Activated CD4-positive, alpha-beta T cell treated with anti-CD3 and anti-CD28 coated beads, Interleukin-2, amount 50 U/mL, for 48 hours (primary cell): ENCODE measurements around the gene PAPPA2.
"Not testable (repeated sequence)": the region's sequence is repeated elsewhere in the genome, so short reads cannot be mapped to it uniquely, and the experiment has no call there.

Experiments
- DNase-seq, 2 experiments: peaks; one replicate each; pipeline ENCODE4 v3.0.0-alpha.2; 2020

The PAPPA2 gene

GRCh38 chr1:176612791-176613190, 149.8 kb downstream of the PAPPA2 start:
- DNase-seq = no peak

DNA sequence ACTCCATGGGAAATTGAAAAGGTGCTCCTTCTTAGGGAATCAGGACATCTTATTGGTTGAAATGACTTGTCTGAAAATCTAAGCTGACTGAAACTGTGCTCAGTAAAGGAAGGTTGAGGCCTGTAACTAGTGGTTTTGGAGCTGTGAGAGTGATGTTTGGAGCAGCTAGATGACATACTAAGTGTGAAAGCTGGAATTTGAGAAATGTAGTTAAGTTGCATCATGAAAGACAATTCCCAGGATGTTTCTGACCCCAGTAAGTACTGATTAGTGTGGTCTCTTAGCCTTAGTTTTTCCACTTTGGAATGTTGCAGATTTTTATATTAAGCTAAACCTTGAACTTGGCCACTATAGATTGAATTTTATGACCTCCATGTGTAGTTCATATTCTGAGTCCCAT, 154.9 kb downstream of the PAPPA2 start:
- DNase-seq = no peak

GRCh38 chr1:176619261-176619660, 156.3 kb downstream of the PAPPA2 start:
- no peak for DNase-seq

GRCh38 chr1:176625365-176625764, 162.4 kb downstream of the PAPPA2 start:
- no peak for DNase-seq

DNA sequence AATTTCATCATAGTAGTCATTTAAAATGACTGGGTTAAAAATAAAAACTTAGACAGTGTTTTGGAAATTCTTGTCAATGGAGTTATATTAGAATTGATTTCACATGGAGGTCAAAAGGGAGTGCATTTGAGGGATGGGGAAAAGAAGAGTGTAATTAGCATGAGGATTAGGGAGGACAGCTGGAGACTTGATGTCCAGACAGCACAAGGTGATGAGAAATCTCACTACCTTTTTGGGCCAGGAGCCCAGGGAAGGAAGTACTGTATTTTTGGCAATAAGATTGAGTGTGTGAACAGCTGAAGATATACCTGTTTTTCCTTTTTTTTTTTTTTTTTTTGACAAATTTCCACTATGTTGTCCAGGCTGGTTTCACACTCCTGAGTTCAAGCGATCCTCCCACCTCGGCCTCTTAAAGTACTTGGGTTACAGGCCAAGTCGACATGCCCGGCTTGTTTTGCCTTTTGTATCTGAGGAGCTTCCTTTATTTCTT, 163.6 kb downstream of the PAPPA2 start:
- DNase-seq = no peak

DNA sequence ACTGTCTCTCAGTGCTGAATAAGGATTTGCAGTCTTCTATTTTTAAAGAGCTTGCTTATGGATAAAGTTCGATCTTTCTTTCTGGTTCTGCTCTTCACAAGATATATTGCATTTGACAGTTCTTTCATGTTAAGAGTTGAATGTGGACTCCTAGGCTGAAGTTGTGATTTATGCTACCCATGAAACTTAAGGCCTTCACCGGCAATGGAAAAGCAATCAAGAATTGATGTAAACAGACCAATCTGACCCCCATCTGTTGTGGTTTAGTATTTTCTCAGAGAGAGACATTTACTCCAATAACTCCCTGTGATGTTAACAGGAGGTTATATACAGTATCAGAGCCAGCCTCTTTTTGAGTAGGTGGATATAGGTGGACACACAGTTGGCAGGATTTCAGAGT, 165.8 kb downstream of the PAPPA2 start:
- DNase-seq = no peak

GRCh38 chr1:176634733-176635132, 171.8 kb downstream of the PAPPA2 start:
- not testable (repeated sequence) for DNase-seq

DNA sequence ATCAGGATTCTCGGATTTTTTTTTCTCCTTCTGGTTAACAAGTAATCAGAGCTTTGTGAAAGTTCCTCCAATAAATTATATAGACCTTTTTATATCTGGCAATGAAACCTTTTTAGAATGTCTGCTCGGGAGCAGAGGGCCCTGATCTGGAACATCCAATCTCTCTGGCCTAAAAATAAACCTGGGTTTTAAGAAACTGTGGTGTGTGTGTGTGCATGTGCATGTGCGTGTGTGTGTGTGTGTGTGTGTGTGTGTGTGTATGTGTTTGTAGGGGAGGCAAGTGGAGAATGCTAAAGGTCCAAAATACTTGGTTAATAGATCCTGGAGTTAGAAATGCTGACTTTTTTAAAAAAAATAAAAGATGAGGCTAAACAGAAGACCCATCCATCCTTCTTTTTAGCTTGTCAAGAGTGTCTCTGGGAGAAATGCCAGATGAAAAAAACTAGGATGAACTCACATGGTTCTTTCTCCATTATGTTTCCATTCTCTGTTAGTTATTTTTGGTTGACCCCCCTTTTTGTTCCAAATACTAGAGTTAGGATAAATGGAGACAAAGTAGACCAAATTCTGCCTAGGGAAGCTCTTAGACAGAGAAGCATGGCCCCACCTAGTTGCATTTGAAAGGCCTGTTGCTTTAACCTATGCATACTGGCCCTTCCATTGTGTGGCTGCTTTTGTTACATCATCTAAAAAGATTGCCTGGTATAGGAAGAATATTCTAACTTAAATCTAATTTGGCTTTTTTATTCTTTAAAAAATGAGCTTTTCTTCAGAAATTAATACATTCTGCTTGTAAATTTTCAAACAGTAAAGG, 175.9 kb downstream of the PAPPA2 start:
- no peak for DNase-seq

GRCh38 chr1:176643536-176643935, 180.6 kb downstream of the PAPPA2 start:
- no peak for DNase-seq

- DNase-seq = no peak
Observed at GRCh38 chr1:176648556-176648955, 185.6 kb downstream of the PAPPA2 start.

- no peak for DNase-seq
Observed at GRCh38 chr1:176656257-176656995, 193.5 kb downstream of the PAPPA2 start.

DNA sequence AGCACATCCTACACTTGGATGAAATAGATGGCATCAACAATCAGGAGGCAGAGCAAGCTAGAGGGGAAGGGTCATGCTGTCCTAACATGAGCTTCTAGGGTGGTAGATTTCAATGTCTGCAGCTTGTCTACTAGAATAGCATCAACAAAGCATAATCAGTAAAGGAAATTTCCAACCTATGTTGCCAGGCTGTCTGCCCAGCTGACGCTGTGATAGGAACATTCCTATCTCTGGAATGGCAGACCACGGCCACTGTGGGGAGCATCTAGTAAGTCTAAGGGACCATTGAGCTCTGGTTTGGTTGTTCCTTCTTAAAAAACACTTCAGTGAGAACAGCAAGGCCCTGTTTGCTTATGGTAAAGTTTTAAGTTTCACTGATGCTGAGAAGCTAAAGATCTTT, 206.8 kb downstream of the PAPPA2 start:
- DNase-seq = no peak

DNA sequence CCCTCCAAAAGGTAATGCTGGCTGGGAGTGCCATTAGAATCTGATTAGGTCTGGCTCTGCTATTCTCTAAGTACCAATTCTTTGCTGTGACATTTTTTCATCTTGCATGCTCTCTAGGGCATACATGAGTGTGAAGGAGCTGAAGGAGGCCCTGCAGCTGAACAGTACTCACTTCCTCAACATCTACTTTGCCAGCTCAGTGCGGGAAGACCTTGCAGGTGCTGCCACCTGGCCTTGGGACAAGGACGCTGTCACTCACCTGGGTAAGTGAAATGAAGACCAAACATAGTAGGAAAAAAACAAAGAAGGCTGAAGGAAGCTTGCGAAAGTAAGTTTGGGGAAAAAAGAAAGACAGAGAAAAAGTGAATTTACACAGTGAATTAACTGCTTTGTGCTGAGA, 207.9 kb downstream of the PAPPA2 start:
- no peak for DNase-seq

DNA sequence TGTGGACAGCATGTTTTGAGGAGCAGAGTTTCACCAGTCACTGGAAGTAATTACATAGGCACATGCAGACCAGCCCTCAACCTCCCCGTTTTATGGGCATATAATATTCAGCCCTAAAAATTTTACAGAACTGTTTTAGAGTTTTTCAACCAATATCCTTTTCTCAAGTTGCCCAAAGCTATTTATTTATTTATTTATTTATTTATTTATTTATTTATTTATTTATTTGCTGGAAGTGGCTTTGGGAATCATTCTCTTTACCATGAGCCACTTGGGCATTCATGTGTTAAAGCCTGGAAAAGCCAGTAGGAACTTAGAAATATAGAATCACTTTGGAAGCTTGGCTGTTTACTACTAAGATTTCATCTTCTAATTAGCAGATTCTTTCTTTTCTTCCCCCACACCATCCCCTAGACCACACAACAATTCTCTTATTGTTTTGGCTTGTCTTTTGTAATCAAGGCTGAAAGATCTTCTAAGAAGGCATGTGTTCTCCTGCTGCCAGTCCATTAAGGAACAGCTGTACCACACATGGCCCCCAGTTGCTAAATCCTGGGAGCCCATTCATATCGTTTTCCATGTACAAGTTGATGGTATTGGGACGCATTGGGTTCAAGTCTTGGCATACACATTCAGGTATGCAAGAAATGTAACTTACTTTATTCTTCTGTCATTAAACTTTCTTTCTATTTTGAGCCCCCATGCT, 220.0 kb downstream of the PAPPA2 start:
- DNase-seq = no peak

GRCh38 chr1:176691251-176692228, 228.6 kb downstream of the PAPPA2 start:
- no peak for DNase-seq

GRCh38 chr1:176692431-176692830, 229.5 kb downstream of the PAPPA2 start:
- no peak for DNase-seq

- no peak for DNase-seq
Observed at GRCh38 chr1:176692988-176693696, 230.2 kb downstream of the PAPPA2 start.

DNA sequence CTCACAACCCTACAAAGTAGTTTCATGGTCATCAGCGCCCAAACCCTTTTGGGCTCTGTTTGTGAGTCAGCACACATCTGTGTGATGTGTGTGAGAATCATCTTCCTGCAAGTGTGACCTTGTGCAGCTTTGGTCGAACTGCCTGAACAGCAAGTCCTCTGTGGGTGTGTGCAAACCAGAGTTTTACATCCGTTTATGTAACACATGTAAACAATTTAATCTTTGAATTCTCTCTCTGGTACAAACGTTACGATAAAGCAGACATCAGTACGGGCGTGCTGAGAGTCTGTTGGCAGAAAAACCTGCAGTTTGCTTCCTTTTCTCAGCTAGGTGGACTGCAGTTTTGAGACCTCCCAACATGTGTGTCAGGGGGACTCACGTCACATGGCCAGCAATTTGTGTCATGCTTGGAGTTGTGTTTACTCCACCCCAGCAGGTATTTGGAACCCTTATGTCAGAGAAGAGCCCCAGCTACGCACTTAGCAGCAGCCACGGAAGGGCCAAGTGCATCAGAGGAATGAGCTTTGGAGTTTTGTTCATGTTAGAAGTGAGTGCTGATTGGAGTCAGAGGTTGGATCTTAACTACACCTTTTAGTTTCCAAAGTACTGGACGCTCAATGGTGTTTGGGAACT, 230.8 kb downstream of the PAPPA2 start:
- no peak for DNase-seq

DNA sequence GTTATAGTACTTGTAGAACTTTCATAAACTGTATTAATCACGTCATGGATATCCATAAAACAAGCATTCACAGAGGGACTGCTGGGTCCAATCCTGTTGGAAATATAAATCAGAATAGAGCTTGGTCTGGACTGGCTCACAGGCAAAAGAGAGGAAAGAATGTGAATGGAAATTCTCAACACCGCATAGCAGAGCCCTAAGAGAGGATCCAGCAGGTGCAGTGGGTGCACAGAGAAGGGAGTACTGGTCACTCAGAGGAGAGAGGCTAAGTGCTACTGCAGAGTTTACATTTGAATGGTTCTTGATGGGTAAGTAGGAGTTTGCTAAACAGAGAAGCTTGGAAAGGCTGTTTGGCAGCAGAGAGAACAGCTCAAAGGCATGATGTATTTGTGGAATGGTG, 231.7 kb downstream of the PAPPA2 start:
- DNase-seq = no peak

DNA sequence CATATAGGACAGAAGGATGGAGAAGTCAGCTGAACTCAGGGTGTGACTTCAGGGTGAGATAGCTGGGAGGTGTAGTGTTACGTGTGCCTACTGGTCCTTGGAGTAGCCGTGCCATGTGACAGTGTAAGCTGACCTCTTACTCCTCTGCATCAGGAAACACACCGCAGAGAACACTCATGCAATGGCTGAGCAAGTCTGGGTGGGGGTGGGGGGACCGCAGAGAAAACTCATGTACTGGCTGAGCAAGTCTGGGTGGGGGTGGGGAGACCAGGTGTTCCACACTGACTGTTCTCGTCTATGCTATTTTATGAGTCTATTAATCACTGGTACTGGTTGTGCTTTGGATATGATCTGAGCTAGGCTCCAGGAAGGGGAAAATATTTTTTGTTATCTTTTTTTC, 233.1 kb downstream of the PAPPA2 start:
- DNase-seq = no peak

GRCh38 chr1:176696689-176697088, 233.7 kb downstream of the PAPPA2 start:
- DNase-seq = no peak
